ENCODE measurements around the gene MPHOSPH9. TPM values are rescaled to one million over a fixed set of nuclear protein-coding genes. Genes with fewer than 3 reads are reported as not detected.

Gene MPHOSPH9
- total and polyA plus RNA-seq, 2 of the 13 experiments (the other 11 are each of a cell fraction or from before 2014, with no cell fraction given): 20.3 to 63.4 TPM

DNA sequence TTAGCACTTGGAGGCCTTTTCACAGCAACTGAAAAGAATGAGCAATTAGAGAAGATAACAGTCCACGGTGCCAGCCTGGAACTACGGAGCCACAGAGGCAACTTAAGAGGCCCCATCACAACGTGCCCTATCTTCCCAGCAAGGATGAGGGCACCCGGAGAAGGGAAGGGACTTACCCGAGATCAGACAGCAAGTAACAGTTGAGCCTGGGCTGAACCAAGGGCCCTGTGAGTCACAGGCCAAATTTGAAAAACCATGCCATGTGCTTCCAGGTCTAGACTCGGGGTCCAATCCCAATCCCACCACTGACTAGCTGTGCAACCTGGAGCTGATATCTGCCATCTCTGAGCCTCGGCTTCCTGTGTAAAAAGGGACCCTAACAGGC, 124.3 kb downstream of the MPHOSPH9 start:
- CTCF ChIA-PET (ENCODE audit: low intra/inter-chr PET ratio, low total read pairs): no interaction called here
- FAIRE-seq: no peak
- H3K4me1 ChIP-seq (ENCODE audit: insufficient read depth, low read length): peaks cover 45% of the 10 kb centered on the region
- H4K20me1 ChIP-seq (ENCODE audit: insufficient read depth, low read length): no peaks in the 10 kb centered on the region
- no peaks in the 10 kb centered on the region for H3K27me3 ChIP-seq (ENCODE audit: control insufficient read depth in 1 of 2, insufficient read depth in 2 of 2, low read length in 2 of 2)
- H3K27ac ChIP-seq (ENCODE audit: extremely low read length, insufficient read depth, low read length): no peak overlapping the region
- intact Hi-C loops (cut with micrococcal nuclease; ENCODE audit: unreplicated experiment) (no loop called here), in situ Hi-C loops (cut with HindIII; ENCODE audit: extremely low pct_ligation_motif_present, low pct_unique_long_range_greater_than_20kb) (no loop called here)
- no peak for DNase-seq (ENCODE audit: low spot score)
- no peak for TF ChIP-seq ZNF33A (CRISPR knock-in tag; IDR thresholded peaks at IDR 0.05; ENCODE audit: borderline replicate concordance)
- TF ChIP-seq, protein P1, sequence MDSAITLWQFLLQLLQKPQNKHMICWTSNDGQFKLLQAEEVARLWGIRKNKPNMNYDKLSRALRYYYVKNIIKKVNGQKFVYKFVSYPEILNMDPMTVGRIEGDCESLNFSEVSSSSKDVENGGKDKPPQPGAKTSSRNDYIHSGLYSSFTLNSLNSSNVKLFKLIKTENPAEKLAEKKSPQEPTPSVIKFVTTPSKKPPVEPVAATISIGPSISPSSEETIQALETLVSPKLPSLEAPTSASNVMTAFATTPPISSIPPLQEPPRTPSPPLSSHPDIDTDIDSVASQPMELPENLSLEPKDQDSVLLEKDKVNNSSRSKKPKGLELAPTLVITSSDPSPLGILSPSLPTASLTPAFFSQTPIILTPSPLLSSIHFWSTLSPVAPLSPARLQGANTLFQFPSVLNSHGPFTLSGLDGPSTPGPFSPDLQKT (CRISPR knock-in tag; IDR thresholded peaks at IDR 0.05; ENCODE audit: borderline replicate concordance): no peak
- TF ChIP-seq ARID4A (CRISPR knock-in tag; IDR thresholded peaks at IDR 0.05; ENCODE audit: borderline replicate concordance): no peak
- no peak for TF ChIP-seq RCOR2 (CRISPR knock-in tag; IDR thresholded peaks at IDR 0.05)
- TF ChIP-seq KMT2A (CRISPR knock-in tag; IDR thresholded peaks at IDR 0.05): no peak
- TF ChIP-seq, protein P2, sequence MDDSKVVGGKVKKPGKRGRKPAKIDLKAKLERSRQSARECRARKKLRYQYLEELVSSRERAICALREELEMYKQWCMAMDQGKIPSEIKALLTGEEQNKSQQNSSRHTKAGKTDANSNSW (CRISPR knock-in tag; IDR thresholded peaks at IDR 0.05; ENCODE audit: borderline replicate concordance): no peak
- no peak for TF ChIP-seq NBN (conservative IDR thresholded peaks at IDR 0.05)
- TF ChIP-seq MATR3 (CRISPR knock-in tag; IDR thresholded peaks at IDR 0.05): no peak
- no peak for TF ChIP-seq RARA (CRISPR knock-in tag; IDR thresholded peaks at IDR 0.05)
- no peak for TF ChIP-seq MXI1 (IDR thresholded peaks at IDR 0.05; ENCODE audit: borderline replicate concordance, low read depth, low read length)
- TF ChIP-seq FOSL2 (CRISPR knock-in tag; IDR thresholded peaks at IDR 0.05): no peak
- no peak for TF ChIP-seq GFI1 (CRISPR knock-in tag; IDR thresholded peaks at IDR 0.05; ENCODE audit: borderline replicate concordance)
- no peak for TF ChIP-seq JUN (CRISPR knock-in tag; IDR thresholded peaks at IDR 0.05)
- no peak for TF ChIP-seq SAFB2 (CRISPR knock-in tag; IDR thresholded peaks at IDR 0.05; ENCODE audit: borderline replicate concordance, low read depth)
- TF ChIP-seq ZFAT (CRISPR knock-in tag; conservative IDR thresholded peaks at IDR 0.05): no peak
- H3K9me3 ChIP-seq (ENCODE audit: low read length): no peaks in the 10 kb centered on the region
- H3K9ac ChIP-seq (ENCODE audit: insufficient read depth, low read depth, low read length): no peak overlapping the region
- WGBS (ENCODE audit: low lambda C conversion rate): 86% methylated on average over 7 of the region's 7 CpGs
- no peak overlapping the region for H3K4me3 ChIP-seq (replicated peaks in 1 of 3; ENCODE audit: insufficient read depth in 1 of 3, low read depth in 2 of 3, low read length in 3 of 3)
- H3K4me2 ChIP-seq (ENCODE audit: low read depth, low read length): no peak overlapping the region
- H2AFZ ChIP-seq (ENCODE audit: low read length): no peak overlapping the region
- POLR2A ChIA-PET: no interaction called here
- no peak for ATAC-seq
- peaks cover 6 to 22% of the 10 kb centered on the region in 2 experiments for H3K36me3 ChIP-seq (replicated peaks in 1 of 2; ENCODE audit: control insufficient read depth in 1 of 2, insufficient read depth in 2 of 2, low read length in 2 of 2)
- H3K79me2 ChIP-seq (ENCODE audit: insufficient read depth, low read length): no peaks in the 10 kb centered on the region
- BruUV-seq (replicated peaks): no TSS peak
